ENCODE results near the gene TSPAN5.

Gene TSPAN5

DNA sequence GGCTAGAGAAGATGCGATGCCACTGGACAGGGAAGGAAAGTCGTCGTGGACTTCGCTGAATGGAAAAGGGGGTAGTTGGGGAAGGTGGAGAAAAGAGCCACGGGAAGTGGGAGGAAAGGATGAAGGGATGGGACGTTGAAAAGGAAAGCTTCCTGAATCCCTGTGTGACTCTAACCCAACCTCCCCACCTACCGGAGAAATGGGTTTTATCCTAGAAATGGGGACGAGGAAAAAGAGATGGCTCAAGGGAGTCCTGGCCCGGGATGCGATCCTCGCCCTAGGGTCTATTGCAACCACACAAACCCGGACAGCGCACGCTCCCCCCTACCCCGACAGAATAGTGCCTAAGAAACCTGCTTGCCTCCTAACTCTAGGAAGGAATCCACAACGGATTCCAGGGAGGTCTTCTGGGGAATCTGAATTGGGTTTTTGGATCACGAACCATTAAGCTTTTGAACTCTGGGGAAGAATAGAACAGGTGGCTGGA is 738 bp upstream of the TSPAN5 start:
- no peaks in the 10 kb centered on the region for H3K36me3 ChIP-seq (ENCODE audit: control insufficient read depth, insufficient read depth, low read length)
- peak overlapping the region; percentile 50 for H3K9ac ChIP-seq (ENCODE audit: low read length)
- peaks cover 39% of the 10 kb centered on the region for H3K4me1 ChIP-seq (ENCODE audit: control insufficient read depth, insufficient read depth, low read length)
- H3K9me3 ChIP-seq (ENCODE audit: control insufficient read depth, insufficient read depth, low read depth, low read length), result peaks cover 1% of the 10 kb centered on the region; the same call in 1 of the 2 replicates
- H3K27ac ChIP-seq (ENCODE audit: low read depth, low read length), result no peak overlapping the region
- peaks cover 38% of the 10 kb centered on the region for H3K27me3 ChIP-seq (ENCODE audit: control insufficient read depth, insufficient read depth, low read length)
- peak overlapping the region; percentile 84 for H3K4me3 ChIP-seq (ENCODE audit: low read depth, low read length)

DNA sequence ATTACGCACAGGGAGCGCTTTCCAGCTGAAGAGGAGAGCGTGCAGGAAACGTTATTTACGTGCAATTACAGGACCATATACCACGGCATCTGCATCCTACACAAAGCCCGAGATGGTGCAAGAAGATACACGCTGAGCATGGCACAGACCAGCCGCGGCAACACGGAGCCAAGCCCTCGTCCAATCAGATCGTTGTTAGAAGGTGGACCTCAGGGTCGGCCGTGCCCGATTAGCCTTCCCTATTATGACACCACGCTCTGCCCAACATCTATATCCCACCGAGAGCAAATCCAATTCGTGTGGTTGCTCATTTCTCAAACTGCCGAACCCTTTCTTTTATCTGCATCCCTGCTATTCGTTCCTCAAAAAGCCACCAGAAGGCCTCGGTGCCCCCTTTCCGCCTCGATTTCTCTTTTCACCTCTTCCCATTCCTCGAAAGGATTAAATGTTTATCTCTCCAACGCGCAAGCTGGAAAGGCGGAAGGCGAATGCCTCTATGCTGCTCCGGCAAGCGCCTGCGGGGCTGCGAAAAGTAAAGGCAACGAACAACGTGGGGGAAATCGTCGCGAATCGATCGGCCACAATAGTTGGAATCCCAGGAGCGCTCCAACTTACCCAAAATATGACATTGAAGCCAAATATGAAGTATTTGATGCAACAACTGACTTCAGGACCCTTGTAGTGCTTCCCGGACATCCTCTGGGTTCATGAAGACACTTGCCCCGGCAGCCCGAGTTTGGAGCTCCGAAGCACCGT is 702 bp downstream of the TSPAN5 start:
- Histone ChIP-seq H3K27ac (ENCODE audit: low read depth, low read length) (no peak overlapping the region), H3K9ac (ENCODE audit: low read length) (peak overlapping the region; percentile 75), H3K4me1 (ENCODE audit: control insufficient read depth, insufficient read depth, low read length) (peaks cover 31% of the 10 kb centered on the region), H3K4me3 (ENCODE audit: low read depth, low read length) (peak overlapping the region; percentile 84), H3K9me3 (ENCODE audit: control insufficient read depth, insufficient read depth, low read depth, low read length) (no peaks in the 10 kb centered on the region), H3K36me3 (ENCODE audit: control insufficient read depth, insufficient read depth, low read length) (no peaks in the 10 kb centered on the region), H3K27me3 (ENCODE audit: control insufficient read depth, insufficient read depth, low read length) (peaks cover 38% of the 10 kb centered on the region)

DNA sequence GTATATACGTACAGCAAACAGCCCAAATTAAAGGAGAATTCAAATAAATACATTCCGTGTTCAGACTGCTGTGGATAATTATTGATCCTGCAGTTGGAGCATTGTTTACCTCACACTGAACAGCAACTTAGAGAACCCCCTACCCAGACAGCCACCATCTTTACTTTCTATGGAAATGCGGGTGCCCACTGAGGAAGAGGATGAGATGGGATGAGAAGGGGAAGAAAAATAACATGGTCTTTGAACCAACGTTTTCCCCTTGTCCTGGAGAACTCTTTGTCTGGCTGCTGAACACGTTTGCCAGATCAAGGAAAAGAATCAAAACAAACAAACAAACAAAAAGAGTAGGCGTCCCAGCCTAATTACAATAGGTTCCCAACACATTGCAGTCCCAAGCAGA is 1.5 kb downstream of the TSPAN5 start:
- H3K9ac ChIP-seq (ENCODE audit: low read length), result peak overlapping the region; percentile 75
- peaks cover 38% of the 10 kb centered on the region for H3K27me3 ChIP-seq (ENCODE audit: control insufficient read depth, insufficient read depth, low read length)
- H3K4me3 ChIP-seq (ENCODE audit: low read depth, low read length), result peak overlapping the region; percentile 84
- no peak overlapping the region for H3K27ac ChIP-seq (ENCODE audit: low read depth, low read length)
- H3K4me1 ChIP-seq (ENCODE audit: control insufficient read depth, insufficient read depth, low read length), result peaks cover 23% of the 10 kb centered on the region
- no peaks in the 10 kb centered on the region for H3K9me3 ChIP-seq (ENCODE audit: control insufficient read depth, insufficient read depth, low read depth, low read length)
- H3K36me3 ChIP-seq (ENCODE audit: control insufficient read depth, insufficient read depth, low read length), result no peaks in the 10 kb centered on the region

DNA sequence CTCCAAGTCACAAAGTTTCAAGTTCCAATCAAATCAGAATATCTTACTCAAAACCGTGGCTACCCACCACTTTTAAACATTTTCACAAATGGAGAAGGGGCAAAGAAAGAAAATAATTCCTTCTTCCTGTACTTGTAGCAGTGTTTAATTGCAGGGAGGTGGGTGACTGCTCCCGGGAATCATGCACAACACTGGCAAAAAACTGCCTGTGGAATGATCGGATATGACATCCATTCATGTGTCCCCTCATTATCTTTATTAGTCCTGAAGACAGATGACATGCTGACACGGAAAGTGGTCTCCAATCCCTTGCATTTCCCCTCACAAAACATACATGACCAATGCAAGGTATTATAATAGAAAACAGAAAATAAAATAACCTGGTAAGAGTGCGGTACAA is 2.0 kb downstream of the TSPAN5 start:
- Histone ChIP-seq H3K4me3 (ENCODE audit: low read depth, low read length) (peak overlapping the region; percentile 84), H3K9me3 (ENCODE audit: control insufficient read depth, insufficient read depth, low read depth, low read length) (no peaks in the 10 kb centered on the region), H3K27me3 (ENCODE audit: control insufficient read depth, insufficient read depth, low read length) (peaks cover 38% of the 10 kb centered on the region), H3K36me3 (ENCODE audit: control insufficient read depth, insufficient read depth, low read length) (no peaks in the 10 kb centered on the region), H3K4me1 (ENCODE audit: control insufficient read depth, insufficient read depth, low read length) (peaks cover 19% of the 10 kb centered on the region), H3K9ac (ENCODE audit: low read length) (no peak overlapping the region), H3K27ac (ENCODE audit: low read depth, low read length) (no peak overlapping the region)

DNA sequence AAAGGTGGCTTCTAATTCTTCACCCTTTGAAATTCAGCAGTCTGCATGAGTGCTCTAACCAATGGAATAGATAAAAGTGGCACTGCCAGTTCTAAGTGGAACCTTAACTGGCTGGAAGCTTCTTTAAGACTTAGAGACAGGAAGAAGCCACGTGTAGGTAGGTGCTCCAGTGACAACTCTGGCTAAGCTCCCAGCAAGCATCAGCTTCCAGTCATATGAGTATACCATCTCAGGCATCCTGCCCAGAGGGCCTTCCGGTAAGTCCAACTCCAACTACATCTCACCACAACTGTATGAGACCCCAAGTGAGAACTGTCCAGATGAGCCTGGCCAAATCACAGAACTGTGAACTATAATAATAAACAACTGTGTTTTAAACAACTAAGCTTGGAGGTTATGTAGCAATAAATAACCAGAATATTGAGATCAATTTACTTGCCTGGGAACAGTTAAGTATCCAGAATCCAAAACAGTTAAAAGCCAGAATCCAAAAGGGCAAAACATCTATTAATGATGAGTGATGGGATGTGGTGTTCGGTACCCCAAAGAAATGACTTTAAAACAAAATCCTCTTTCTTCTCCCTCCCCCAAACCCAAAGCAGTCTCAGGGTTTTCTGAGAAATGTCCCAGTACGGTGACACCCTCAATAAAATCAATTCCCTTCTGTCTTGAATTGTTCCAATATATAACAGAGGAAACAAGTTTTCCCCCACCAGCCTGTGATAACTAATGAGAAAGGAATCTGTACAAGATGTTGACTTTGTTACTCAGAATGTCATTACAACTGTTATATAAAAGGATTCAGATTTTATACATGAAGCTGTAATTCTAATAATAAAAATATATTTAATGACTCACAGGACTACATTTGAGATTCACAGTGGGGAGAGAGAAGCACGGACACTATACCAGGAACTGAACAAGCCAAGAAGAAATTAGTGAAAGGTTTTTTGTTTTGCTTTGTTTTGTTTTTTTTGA is 4.2 kb downstream of the TSPAN5 start:
- Histone ChIP-seq H3K36me3 (ENCODE audit: control insufficient read depth, insufficient read depth, low read length) (no peaks in the 10 kb centered on the region), H3K27me3 (ENCODE audit: control insufficient read depth, insufficient read depth, low read length) (peaks cover 23% of the 10 kb centered on the region), H3K4me3 (ENCODE audit: low read depth, low read length) (no peak overlapping the region), H3K4me1 (ENCODE audit: control insufficient read depth, insufficient read depth, low read length) (peaks cover 6% of the 10 kb centered on the region; the same call in 1 of the 2 replicates), H3K9ac (ENCODE audit: low read length) (no peak overlapping the region), H3K9me3 (ENCODE audit: control insufficient read depth, insufficient read depth, low read depth, low read length) (no peaks in the 10 kb centered on the region; the same call in 1 of the 2 replicates), H3K27ac (ENCODE audit: low read depth, low read length) (no peak overlapping the region)

DNA sequence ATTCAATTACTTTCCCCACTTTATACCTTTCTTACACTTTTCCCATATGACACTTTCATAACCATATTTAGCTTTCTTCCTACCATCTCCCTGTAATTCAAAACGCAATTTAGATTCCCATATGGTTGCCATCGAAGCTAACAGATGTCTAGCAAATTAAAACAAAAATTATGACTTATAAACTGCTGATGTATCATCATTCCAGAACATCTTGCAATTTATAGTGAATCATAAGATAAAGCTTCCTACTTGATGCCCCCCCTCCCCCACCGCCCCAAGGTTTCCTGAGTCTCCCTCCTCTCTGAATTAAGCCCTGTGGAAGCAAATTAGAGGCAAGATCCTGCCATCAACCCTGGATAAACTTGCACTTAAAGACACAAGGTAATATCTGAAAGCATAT is 5.4 kb downstream of the TSPAN5 start:
- Histone ChIP-seq H3K4me1 (ENCODE audit: control insufficient read depth, insufficient read depth, low read length) (peaks cover 6% of the 10 kb centered on the region; the same call in 1 of the 2 replicates), H3K9ac (ENCODE audit: low read length) (no peak overlapping the region), H3K9me3 (ENCODE audit: control insufficient read depth, insufficient read depth, low read depth, low read length) (no peaks in the 10 kb centered on the region; the same call in 1 of the 2 replicates), H3K27me3 (ENCODE audit: control insufficient read depth, insufficient read depth, low read length) (peaks cover 21% of the 10 kb centered on the region), H3K36me3 (ENCODE audit: control insufficient read depth, insufficient read depth, low read length) (no peaks in the 10 kb centered on the region), H3K27ac (ENCODE audit: low read depth, low read length) (no peak overlapping the region), H3K4me3 (ENCODE audit: low read depth, low read length) (no peak overlapping the region)

DNA sequence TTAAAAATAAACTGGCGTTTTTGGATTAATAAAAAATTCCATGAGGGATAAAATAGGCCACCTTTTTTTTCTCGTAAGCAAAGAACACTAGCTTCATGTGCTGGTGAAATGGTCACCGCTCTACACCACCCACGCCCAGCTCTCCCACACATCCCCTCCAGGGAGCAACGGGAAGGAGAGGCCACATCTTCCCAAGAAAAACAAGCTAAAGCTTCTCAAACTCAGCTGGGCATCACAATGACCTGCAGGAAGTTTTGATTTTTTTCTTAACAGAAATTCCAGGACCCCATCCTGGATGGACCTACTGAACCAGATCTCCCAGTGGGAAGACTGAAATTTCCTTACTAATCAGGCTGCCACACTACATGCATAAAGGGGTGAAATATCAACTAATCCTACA is 9.8 kb downstream of the TSPAN5 start:
- Histone ChIP-seq H3K9ac (ENCODE audit: low read length) (no peak overlapping the region), H3K4me3 (ENCODE audit: low read depth, low read length) (no peak overlapping the region), H3K27ac (ENCODE audit: low read depth, low read length) (no peak overlapping the region), H3K36me3 (ENCODE audit: control insufficient read depth, insufficient read depth, low read length) (no peaks in the 10 kb centered on the region), H3K27me3 (ENCODE audit: control insufficient read depth, insufficient read depth, low read length) (no peaks in the 10 kb centered on the region), H3K9me3 (ENCODE audit: control insufficient read depth, insufficient read depth, low read depth, low read length) (no peaks in the 10 kb centered on the region; the same call in 1 of the 2 replicates), H3K4me1 (ENCODE audit: control insufficient read depth, insufficient read depth, low read length) (no peaks in the 10 kb centered on the region)

DNA sequence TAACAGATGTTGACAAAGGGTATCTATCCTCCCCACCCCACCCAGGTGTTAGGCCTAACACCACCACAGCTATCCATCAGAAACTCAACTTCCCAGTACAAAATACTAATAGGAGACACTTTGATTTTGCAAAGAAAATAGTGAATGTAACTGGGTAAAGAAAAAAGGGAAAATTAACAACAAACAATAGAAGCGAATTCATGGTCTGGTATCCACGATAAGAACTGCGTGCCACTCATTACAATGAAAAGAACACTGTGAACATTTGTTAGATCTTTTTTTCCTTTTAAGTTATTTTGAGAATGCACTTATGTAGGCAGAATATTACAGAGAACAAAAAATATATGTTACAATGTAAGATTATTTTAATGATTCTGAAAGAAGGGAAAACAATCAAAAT is 12.0 kb downstream of the TSPAN5 start:
- Histone ChIP-seq H3K4me1 (ENCODE audit: control insufficient read depth, insufficient read depth, low read length) (no peaks in the 10 kb centered on the region), H3K9me3 (ENCODE audit: control insufficient read depth, insufficient read depth, low read depth, low read length) (no peaks in the 10 kb centered on the region; the same call in 1 of the 2 replicates), H3K36me3 (ENCODE audit: control insufficient read depth, insufficient read depth, low read length) (no peaks in the 10 kb centered on the region), H3K9ac (ENCODE audit: low read length) (no peak overlapping the region), H3K27ac (ENCODE audit: low read depth, low read length) (no peak overlapping the region), H3K4me3 (ENCODE audit: low read depth, low read length) (no peak overlapping the region), H3K27me3 (ENCODE audit: control insufficient read depth, insufficient read depth, low read length) (no peaks in the 10 kb centered on the region)

DNA sequence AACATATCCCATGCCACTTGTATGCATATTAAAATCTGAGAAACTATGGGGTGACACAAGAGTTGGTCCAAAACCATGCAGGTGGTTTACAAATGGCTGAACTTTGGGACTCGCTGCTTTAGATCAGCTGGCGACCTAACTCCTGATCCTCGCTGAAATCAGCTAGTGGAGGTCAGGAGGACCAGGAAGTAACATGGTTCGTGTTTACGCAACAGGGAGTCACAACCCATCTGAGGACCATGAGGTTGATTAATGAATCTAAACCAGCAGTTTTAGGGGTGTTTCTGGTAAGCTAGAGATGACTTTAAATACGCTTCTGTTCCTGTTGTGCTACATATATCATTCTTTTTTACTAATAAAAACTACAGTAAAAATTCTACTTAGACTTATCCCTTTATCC is 12.9 kb downstream of the TSPAN5 start:
- H3K9ac ChIP-seq (ENCODE audit: low read length), result no peak overlapping the region
- H3K27me3 ChIP-seq (ENCODE audit: control insufficient read depth, insufficient read depth, low read length), result no peaks in the 10 kb centered on the region
- no peak overlapping the region for H3K4me3 ChIP-seq (ENCODE audit: low read depth, low read length)
- no peaks in the 10 kb centered on the region for H3K4me1 ChIP-seq (ENCODE audit: control insufficient read depth, insufficient read depth, low read length)
- H3K36me3 ChIP-seq (ENCODE audit: control insufficient read depth, insufficient read depth, low read length), result no peaks in the 10 kb centered on the region
- no peaks in the 10 kb centered on the region; the same call in 1 of the 2 replicates for H3K9me3 ChIP-seq (ENCODE audit: control insufficient read depth, insufficient read depth, low read depth, low read length)
- no peak overlapping the region for H3K27ac ChIP-seq (ENCODE audit: low read depth, low read length)

DNA sequence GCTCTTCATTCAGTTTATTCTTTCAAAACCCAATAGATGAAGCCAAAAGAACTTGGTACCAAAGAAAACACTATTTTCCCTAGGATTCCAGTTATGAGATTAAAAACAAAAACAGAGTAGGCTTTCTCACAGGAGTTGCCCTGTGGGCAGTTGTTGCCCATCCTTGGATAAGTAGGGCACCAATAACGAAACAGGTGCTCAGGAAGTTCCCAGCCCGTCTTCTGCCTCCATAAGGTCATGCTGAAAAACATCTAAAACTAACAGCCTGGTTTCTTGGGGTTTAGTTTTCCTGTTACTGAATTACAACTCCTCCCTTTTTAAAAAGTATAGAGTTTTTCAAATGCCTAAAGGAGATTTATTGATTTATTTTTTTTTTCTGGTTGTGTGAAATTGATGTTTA is 14.7 kb downstream of the TSPAN5 start:
- no peaks in the 10 kb centered on the region for H3K4me1 ChIP-seq (ENCODE audit: control insufficient read depth, insufficient read depth, low read length)

More for the DNA sequence above, 14.7 kb downstream of the TSPAN5 start:
- Histone ChIP-seq H3K4me3 (ENCODE audit: low read depth, low read length) (no peak overlapping the region), H3K36me3 (ENCODE audit: control insufficient read depth, insufficient read depth, low read length) (no peaks in the 10 kb centered on the region), H3K9ac (ENCODE audit: low read length) (no peak overlapping the region), H3K27me3 (ENCODE audit: control insufficient read depth, insufficient read depth, low read length) (no peaks in the 10 kb centered on the region), H3K27ac (ENCODE audit: low read depth, low read length) (no peak overlapping the region), H3K9me3 (ENCODE audit: control insufficient read depth, insufficient read depth, low read depth, low read length) (no peaks in the 10 kb centered on the region)
